PC-3 (cell line): ENCODE data around the gene GAL3ST3. TPM values are rescaled to one million over a fixed set of nuclear protein-coding genes. Genes with fewer than 3 reads are reported as not detected.
"Not testable (repeated sequence)": the region's sequence is repeated elsewhere in the genome, so short reads cannot be mapped to it uniquely, and the experiment has no call there.

Source experiments
- ATAC-seq: fragments of 200-7000 bp; cut with Tn5 transposase; 2 replicates; pipeline ENCODE4 v1.9.1; 2020; ENCODE audit warnings: mild to moderate bottlenecking, moderate library complexity
- BruUV-seq: library from RNA; stranded (reverse); fragments of 400-500 nt; replicated peaks from 2 replicates; lab custom pipeline; 2021; lab: Mats Ljungman, UMichigan
- CTCF ChIA-PET: fragments of 300-600 bp; sonication (Branson Sonifier 250); formaldehyde crosslinking; loops from one replicate; lab custom pipeline; 2022; ENCODE audit warnings: antibody characterized with exemption; lab: Charles Lee
- POLR2A ChIA-PET: fragments of 300-600 bp; sonication (Branson Sonifier 250); formaldehyde crosslinking; loops from one replicate; lab custom pipeline; 2022; ENCODE audit warnings: antibody characterized with exemption; ENCODE audit not compliant: unreplicated experiment; lab: Charles Lee
- DNase-seq: peaks from one replicate; pipeline ENCODE4 v3.0.0-alpha.2; 2015
- H2AFZ ChIP-seq: fragments of 300-600 bp; sonication (generic); 2 replicates; pipeline ENCODE4 v1.6.0; 2016; ENCODE audit warnings: antibody characterized with exemption, low read length
- H3F3A ChIP-seq: fragments of 300-600 bp; sonication (generic); one replicate; pipeline ENCODE4 v1.6.0; 2017; ENCODE audit warnings: antibody characterized with exemption, low read length, control low read depth, mild to moderate bottlenecking; ENCODE audit not compliant: unreplicated experiment
- H3K27ac ChIP-seq: fragments of 300-600 bp; sonication (generic); 2 replicates; pipeline ENCODE4 v1.5.1; 2016; ENCODE audit warnings: mild to moderate bottlenecking, low read length
- H3K27me3 ChIP-seq: fragments of 300-600 bp; sonication (generic); 2 replicates; pipeline ENCODE4 v1.6.1; 2016; ENCODE audit warnings: low read length, mixed read lengths
- H3K36me3 ChIP-seq: fragments of 300-600 bp; sonication (generic); 2 replicates; pipeline ENCODE4 v1.6.1; 2016; ENCODE audit warnings: low read depth, mixed run types, low read length, mixed read lengths
- H3K4me1 ChIP-seq: fragments of 300-600 bp; sonication (generic); 2 replicates; pipeline ENCODE4 v1.5.1; 2016; ENCODE audit warnings: low read length; ENCODE audit not compliant: insufficient read depth
- H3K4me2 ChIP-seq: fragments of 300-600 bp; sonication (generic); 2 replicates; pipeline ENCODE4 v1.6.0; 2016; ENCODE audit warnings: low read length
- H3K4me3 ChIP-seq: fragments of 300-600 bp; sonication (generic); 2 replicates; pipeline ENCODE4 v1.5.1; 2016; ENCODE audit warnings: mild to moderate bottlenecking, low read length, mixed read lengths
- H3K79me2 ChIP-seq: fragments of 300-600 bp; sonication (generic); 2 replicates; pipeline ENCODE4 v1.6.1; 2017; ENCODE audit warnings: low read length, mixed read lengths
- H3K9ac ChIP-seq: fragments of 300-600 bp; sonication (generic); 2 replicates; pipeline ENCODE4 v1.6.0; 2016; ENCODE audit warnings: mild to moderate bottlenecking, low read length
- H3K9me2 ChIP-seq: fragments of 300-600 bp; sonication (generic); replicated peaks from 2 replicates; pipeline ENCODE4 v1.6.1; 2016; ENCODE audit warnings: mixed run types, low read length, mixed read lengths
- H3K9me3 ChIP-seq: fragments of 300-600 bp; sonication (generic); 2 replicates; pipeline ENCODE4 v1.6.1; 2016; ENCODE audit warnings: low read length, mixed read lengths
- H4K20me1 ChIP-seq: fragments of 300-600 bp; sonication (generic); 2 replicates; pipeline ENCODE4 v1.6.1; 2016; ENCODE audit warnings: low read length, mixed read lengths
- CTCF ChIP-seq: fragments of 300-600 bp; sonication (generic); conservative IDR thresholded peaks from 2 replicates; pipeline ENCODE4 v1.5.1; 2017; ENCODE audit warnings: antibody characterized with exemption, low read depth, mild to moderate bottlenecking, low read length
- EZH2 ChIP-seq: fragments of 300-600 bp; sonication (generic); IDR thresholded peaks from one replicate; pipeline ENCODE4 v1.6.1; 2017; ENCODE audit warnings: antibody characterized with exemption, mild to moderate bottlenecking, low read length; ENCODE audit not compliant: unreplicated experiment
- EZH2phosphoT487 ChIP-seq: fragments of 300-600 bp; sonication (generic); IDR thresholded peaks from 2 replicates; pipeline ENCODE4 v1.6.1; 2018; ENCODE audit warnings: mild to moderate bottlenecking, antibody characterized with exemption, low read length, borderline replicate concordance
- intact Hi-C: fragments of 100-400 bp; cut with micrococcal nuclease; formaldehyde crosslinking; loops from 2 replicates; pipeline ENCODE4 v1.9.0; 2023
- total RNA-seq: library from RNA; depleted of rRNA; stranded (reverse); fragments of >200 nt; gene quantifications from 2 replicates; pipeline ENCODE4 v1.2.3, GENCODE V29; 2014

The GAL3ST3 gene
- total RNA-seq, 1 experiment from 2014 or later, result not detected

GRCh38 chr11:66080055-66080817 is 31.3 kb upstream of the GAL3ST3 start:
- peak overlapping the region; percentile 17 for H3K27ac ChIP-seq
- CTCF ChIA-PET, result interaction anchor here (0.7 to 1.9 kb wide), 2 partner anchors 53 to 142 kb away, joined by 3 to 9 read pairs; no protein-coding TSS in a partner anchor

GRCh38 chr11:66078949-66079348 is 30.0 kb upstream of the GAL3ST3 start:
- H3K9me3 ChIP-seq, H3K27me3 ChIP-seq, H3K4me3 ChIP-seq, H3K4me2 ChIP-seq, H3K27ac ChIP-seq, POLR2A ChIA-PET, intact Hi-C loops, H4K20me1 ChIP-seq, H3F3A ChIP-seq, H3K36me3 ChIP-seq, H3K9ac ChIP-seq, BruUV-seq, H2AFZ ChIP-seq, ATAC-seq, H3K9me2 ChIP-seq, DNase-seq: not testable (repeated sequence)
- H3K4me1 ChIP-seq, result peaks cover 41% of the 10 kb centered on the region
- CTCF ChIA-PET, result interaction anchor here (0.6 kb wide), 1 partner anchor 38 kb away, joined by 5 read pairs; no protein-coding TSS in a partner anchor
- H3K79me2 ChIP-seq, result peaks cover 75% of the 10 kb centered on the region

More at GRCh38 chr11:66080055-66080817, 31.3 kb upstream of the GAL3ST3 start:
- Histone ChIP-seq H3K36me3 (no peaks in the 10 kb centered on the region; the same call in 1 of the 2 replicates), H2AFZ (no peak overlapping the region), H3K4me2 (peak overlapping the region; percentile 75), H3F3A (peaks cover 3% of the 10 kb centered on the region), H4K20me1 (peaks cover 8% of the 10 kb centered on the region; the same call in 1 of the 2 replicates), H3K4me3 (peak overlapping the region; percentile 5; the same call in 1 of the 2 replicates), H3K79me2 (peaks cover 81% of the 10 kb centered on the region), H3K9me3 (no peaks in the 10 kb centered on the region), H3K9ac (no peak overlapping the region), H3K27me3 (no peaks in the 10 kb centered on the region), H3K9me2 (no peaks in the 10 kb centered on the region), H3K4me1 (peaks cover 41% of the 10 kb centered on the region)
- POLR2A ChIA-PET, result interaction anchor here (0.6 to 0.7 kb wide), 2 partner anchors 11 to 558 kb away, joined by 4 to 27 read pairs; no protein-coding TSS in a partner anchor
- ATAC-seq, result peak; percentile 66
- intact Hi-C loops, result loop anchor here (2.0 kb wide), 1 partner anchor 55 kb away; no protein-coding TSS in a partner anchor
- TF ChIP-seq EZH2 (no peak), EZH2phosphoT487 (no peak), CTCF (no peak)
- peak; percentile 87 for DNase-seq
- BruUV-seq, result no TSS peak

GRCh38 chr11:66077927-66078326 is 29.0 kb upstream of the GAL3ST3 start:
- Histone ChIP-seq H4K20me1 (peaks cover 6% of the 10 kb centered on the region; the same call in 1 of the 2 replicates), H3K27ac (no peak overlapping the region), H3K9me3 (no peaks in the 10 kb centered on the region), H3K4me3 (no peak overlapping the region), H3K9ac (no peak overlapping the region), H3K4me2 (no peak overlapping the region), H3K4me1 (peaks cover 31% of the 10 kb centered on the region), H3K79me2 (peaks cover 72% of the 10 kb centered on the region), H2AFZ (no peak overlapping the region), H3K9me2 (no peaks in the 10 kb centered on the region), H3K36me3 (no peaks in the 10 kb centered on the region; the same call in none of the 2 replicates), H3F3A (peaks cover 3% of the 10 kb centered on the region), H3K27me3 (no peaks in the 10 kb centered on the region)
- ATAC-seq (no peak), DNase-seq (no peak)
- ChIA-PET POLR2A (no interaction called here), CTCF (no interaction called here)
- TF ChIP-seq CTCF (no peak), EZH2phosphoT487 (no peak), EZH2 (no peak)
- intact Hi-C loops, result no loop called here
- no TSS peak for BruUV-seq
